ENCODE data around the gene SLC1A2. TPM values are rescaled to one million over a fixed set of nuclear protein-coding genes. Genes with fewer than 3 reads are reported as not detected.

SLC1A2 gene
- total and polyA plus RNA-seq, 2 donors (not counting 1 experiment from before 2014, with no cell fraction given): 1.2 to 7.6 TPM

- no peak for DNase-seq (ENCODE audit: low read depth in 2 of 2)
- peaks cover 26% of the 10 kb centered on the region for H3K79me2 ChIP-seq (ENCODE audit: control insufficient read depth, insufficient read depth, low read length)
- H3K4me1 ChIP-seq (ENCODE audit: control insufficient read depth, extremely low read depth, insufficient read depth, low read length): peaks cover 17% of the 10 kb centered on the region
- H3K4me3 ChIP-seq (replicated peaks in 1 of 4; ENCODE audit: control extremely low read depth in 1 of 4, insufficient read depth in 1 of 4, low read depth in 3 of 4, low read length in 4 of 4): no peak overlapping the region
- H3K9ac ChIP-seq (ENCODE audit: insufficient read depth, low read length): no peak overlapping the region
- no peaks in the 10 kb centered on the region for H4K20me1 ChIP-seq (ENCODE audit: control insufficient read depth, extremely low read depth, insufficient read depth, low read length)
- TF ChIP-seq CTCF (conservative IDR thresholded peaks at IDR 0.05 in 1 of 2, IDR thresholded peaks at IDR 0.05 in 1 of 2; ENCODE audit: low read depth in 1 of 2, low read length in 2 of 2) (no peak), EZH2 (IDR thresholded peaks at IDR 0.05; ENCODE audit: low read length, missing control alignments) (no peak)
- no peak overlapping the region for H3K4me2 ChIP-seq (ENCODE audit: extremely low read depth, insufficient read depth, low read length)
- no peak overlapping the region for H2AFZ ChIP-seq (ENCODE audit: low read length)
- H3K9me3 ChIP-seq (ENCODE audit: control insufficient read depth, insufficient read depth, low read depth, low read length): no peaks in the 10 kb centered on the region
- H3K27ac ChIP-seq (ENCODE audit: insufficient read depth, low read length): no peak overlapping the region
- no peaks in the 10 kb centered on the region for H3K27me3 ChIP-seq (ENCODE audit: control insufficient read depth, insufficient read depth, low read length)
- H3K36me3 ChIP-seq (ENCODE audit: control insufficient read depth, insufficient read depth, low read length): peaks cover 20% of the 10 kb centered on the region
These were observed 208.3 kb downstream of the SLC1A2 start for GRCh38 chr11:35210876-35211546.

- H3K9ac ChIP-seq (ENCODE audit: insufficient read depth, low read length): no peak overlapping the region
- H3K4me1 ChIP-seq (ENCODE audit: control insufficient read depth, extremely low read depth, insufficient read depth, low read length): peaks cover 5% of the 10 kb centered on the region
- no peak overlapping the region for H3K27ac ChIP-seq (ENCODE audit: insufficient read depth, low read length)
- no peak overlapping the region for H3K4me3 ChIP-seq (replicated peaks in 1 of 4; ENCODE audit: control extremely low read depth in 1 of 4, insufficient read depth in 1 of 4, low read depth in 3 of 4, low read length in 4 of 4)
- H2AFZ ChIP-seq (ENCODE audit: low read length): no peak overlapping the region
- H3K79me2 ChIP-seq (ENCODE audit: control insufficient read depth, insufficient read depth, low read length): peaks cover 37% of the 10 kb centered on the region
- peaks cover 22% of the 10 kb centered on the region for H3K36me3 ChIP-seq (ENCODE audit: control insufficient read depth, insufficient read depth, low read length)
- no peaks in the 10 kb centered on the region for H3K9me3 ChIP-seq (ENCODE audit: control insufficient read depth, insufficient read depth, low read depth, low read length)
- no peaks in the 10 kb centered on the region for H3K27me3 ChIP-seq (ENCODE audit: control insufficient read depth, insufficient read depth, low read length)
- no peaks in the 10 kb centered on the region for H4K20me1 ChIP-seq (ENCODE audit: control insufficient read depth, extremely low read depth, insufficient read depth, low read length)
- TF ChIP-seq CTCF (conservative IDR thresholded peaks at IDR 0.05 in 1 of 2, IDR thresholded peaks at IDR 0.05 in 1 of 2; ENCODE audit: low read depth in 1 of 2, low read length in 2 of 2) (no peak), EZH2 (IDR thresholded peaks at IDR 0.05; ENCODE audit: low read length, missing control alignments) (no peak)
- no peak overlapping the region for H3K4me2 ChIP-seq (ENCODE audit: extremely low read depth, insufficient read depth, low read length)
- DNase-seq (ENCODE audit: low read depth in 2 of 2): no peak
These were observed 210.6 kb downstream of the SLC1A2 start for GRCh38 chr11:35208795-35209194.

GRCh38 chr11:35207471-35208403, 211.6 kb downstream of the SLC1A2 start:
- Histone ChIP-seq H4K20me1 (ENCODE audit: control insufficient read depth, extremely low read depth, insufficient read depth, low read length) (no peaks in the 10 kb centered on the region), H3K27ac (ENCODE audit: insufficient read depth, low read length) (no peak overlapping the region), H3K79me2 (ENCODE audit: control insufficient read depth, insufficient read depth, low read length) (peaks cover 35% of the 10 kb centered on the region), H3K9ac (ENCODE audit: insufficient read depth, low read length) (no peak overlapping the region), H3K4me3 (replicated peaks in 1 of 4; ENCODE audit: control extremely low read depth in 1 of 4, insufficient read depth in 1 of 4, low read depth in 3 of 4, low read length in 4 of 4) (no peak overlapping the region), H3K36me3 (ENCODE audit: control insufficient read depth, insufficient read depth, low read length) (peaks cover 20% of the 10 kb centered on the region), H3K27me3 (ENCODE audit: control insufficient read depth, insufficient read depth, low read length) (no peaks in the 10 kb centered on the region), H2AFZ (ENCODE audit: low read length) (no peak overlapping the region), H3K9me3 (ENCODE audit: control insufficient read depth, insufficient read depth, low read depth, low read length) (no peaks in the 10 kb centered on the region), H3K4me2 (ENCODE audit: extremely low read depth, insufficient read depth, low read length) (no peak overlapping the region), H3K4me1 (ENCODE audit: control insufficient read depth, extremely low read depth, insufficient read depth, low read length) (peaks cover 2% of the 10 kb centered on the region)
- DNase-seq (ENCODE audit: low read depth in 2 of 2): peak; percentile 16 to 65
- TF ChIP-seq EZH2 (IDR thresholded peaks at IDR 0.05; ENCODE audit: low read length, missing control alignments): no peak
- TF ChIP-seq CTCF (conservative IDR thresholded peaks at IDR 0.05 in 1 of 2, IDR thresholded peaks at IDR 0.05 in 1 of 2; ENCODE audit: low read depth in 1 of 2, low read length in 2 of 2): no peak
